Spinal cord (tissue), 10 donors: ENCODE results near the gene UBIAD1. TPM values are rescaled to one million over a fixed set of nuclear protein-coding genes. Genes with fewer than 3 reads are reported as not detected.

Experiments
- DNase-seq, 6 donors: peaks; one replicate each; pipeline versions ENCODE4 v3.0.0 to v3.0.0-alpha.2; 2013 to 2015; ENCODE audit warnings: low spot score in 6 of 6, low read depth in 4 of 6
- H3K27ac ChIP-seq: one replicate; pipeline ENCODE4 v1.5.1; 2013; ENCODE audit warnings: low read depth, low read length, control low read depth
- H3K27me3 ChIP-seq: one replicate; pipeline ENCODE4 v1.6.1; 2013; ENCODE audit warnings: low read length; ENCODE audit not compliant: control insufficient read depth, insufficient read depth
- H3K36me3 ChIP-seq: one replicate; pipeline ENCODE4 v1.6.1; 2013; ENCODE audit warnings: low read length; ENCODE audit not compliant: control insufficient read depth, insufficient read depth
- H3K4me1 ChIP-seq: one replicate; pipeline ENCODE4 v1.6.1; 2013; ENCODE audit warnings: low read length; ENCODE audit not compliant: control insufficient read depth, insufficient read depth
- H3K4me3 ChIP-seq: one replicate; pipeline ENCODE4 v1.5.1; 2013; ENCODE audit warnings: low read depth, low read length, control low read depth
- H3K9me3 ChIP-seq: one replicate; pipeline ENCODE4 v1.6.1; 2013; ENCODE audit warnings: low read length; ENCODE audit not compliant: control insufficient read depth, insufficient read depth
- WGBS: methylation state at CpG from one replicate; pipeline ENCODE4 v1.1.5; 2013; ENCODE audit warnings: missing lambda C conversion rate; ENCODE audit not compliant: insufficient coverage; 5-methylcytosine and 5-hydroxymethylcytosine counted together
- long read RNA-seq, 4 donors: transcript quantifications; one replicate each; lab custom pipeline, GENCODE V29; 2026
- polyA plus RNA-seq, 2 donors: library from polyadenylated mRNA; unstranded; fragments of 120-200 nt; gene quantifications; one replicate each; pipeline ENCODE4 v1.2.1, GENCODE V29; 2013; ENCODE audit not compliant: insufficient read length in 2 of 2
- total RNA-seq, 2 donors: library from RNA; depleted of rRNA in 1 of 2; stranded (reverse); fragments of 120-200 nt in 1 of 2; fragments of >200 nt in 1 of 2; gene quantifications; one replicate each; pipeline versions ENCODE4 v1.2.3 to v1.2.4, GENCODE V29; 2013 to 2014
- donor health status: healthy.

The UBIAD1 gene
- total RNA-seq: 10 to 100 TPM; 13.2 to 15.1 TPM
- 10 to 100 TPM; 21.7 to 23.8 TPM for polyA plus RNA-seq
- long read RNA-seq, donor 1, transcript UBIAD1-202 (2 exons, 3,646 nt): major isoform, 12 of 12 reads
- long read RNA-seq, donor 1, partial matches to known transcripts: 0 of 12 reads
- long read RNA-seq, donor 1, other reads (novel, unspliced or antisense): 0 of 12 reads
- long read RNA-seq, donor 2, transcript UBIAD1-202 (2 exons, 3,646 nt): major isoform, 7 of 7 reads
- long read RNA-seq, donor 2, partial matches to known transcripts: 0 of 7 reads
- long read RNA-seq, donor 2, other reads (novel, unspliced or antisense): 0 of 7 reads
- long read RNA-seq, donor 3, transcript UBIAD1-202 (2 exons, 3,646 nt): major isoform, 11 of 11 reads
- long read RNA-seq, donor 3, partial matches to known transcripts: 0 of 11 reads
- long read RNA-seq, donor 3, other reads (novel, unspliced or antisense): 0 of 11 reads
- long read RNA-seq, donor 4, transcript UBIAD1-202 (2 exons, 3,646 nt): major isoform, 11 of 11 reads
- long read RNA-seq, donor 4, partial matches to known transcripts: 0 of 11 reads
- long read RNA-seq, donor 4, other reads (novel, unspliced or antisense): 0 of 11 reads

GRCh38 chr1:11272832-11273594 lies at the start of gene UBIAD1:
TSS of gene UBIAD1 (plus strand) at chr1:11273198. CDS start at chr1:11273532, 334 bp downstream.
- Histone ChIP-seq H3K27ac (peak within 1 kb of the TSS; percentile 88), H3K27me3 (no peaks in the 10 kb centered on the region), H3K9me3 (no peaks in the 10 kb centered on the region), H3K4me3 (peak within 1 kb of the TSS; percentile 94), H3K36me3 (peaks cover 3% of the 10 kb centered on the region), H3K4me1 (peaks cover 24% of the 10 kb centered on the region)
- under 1% methylated on average over 37 of the region's 64 CpGs for whole genome bisulfite sequencing
- peak in 5 of 6 donors; percentile 81 to 96 (median 87) for DNase-seq

DNA sequence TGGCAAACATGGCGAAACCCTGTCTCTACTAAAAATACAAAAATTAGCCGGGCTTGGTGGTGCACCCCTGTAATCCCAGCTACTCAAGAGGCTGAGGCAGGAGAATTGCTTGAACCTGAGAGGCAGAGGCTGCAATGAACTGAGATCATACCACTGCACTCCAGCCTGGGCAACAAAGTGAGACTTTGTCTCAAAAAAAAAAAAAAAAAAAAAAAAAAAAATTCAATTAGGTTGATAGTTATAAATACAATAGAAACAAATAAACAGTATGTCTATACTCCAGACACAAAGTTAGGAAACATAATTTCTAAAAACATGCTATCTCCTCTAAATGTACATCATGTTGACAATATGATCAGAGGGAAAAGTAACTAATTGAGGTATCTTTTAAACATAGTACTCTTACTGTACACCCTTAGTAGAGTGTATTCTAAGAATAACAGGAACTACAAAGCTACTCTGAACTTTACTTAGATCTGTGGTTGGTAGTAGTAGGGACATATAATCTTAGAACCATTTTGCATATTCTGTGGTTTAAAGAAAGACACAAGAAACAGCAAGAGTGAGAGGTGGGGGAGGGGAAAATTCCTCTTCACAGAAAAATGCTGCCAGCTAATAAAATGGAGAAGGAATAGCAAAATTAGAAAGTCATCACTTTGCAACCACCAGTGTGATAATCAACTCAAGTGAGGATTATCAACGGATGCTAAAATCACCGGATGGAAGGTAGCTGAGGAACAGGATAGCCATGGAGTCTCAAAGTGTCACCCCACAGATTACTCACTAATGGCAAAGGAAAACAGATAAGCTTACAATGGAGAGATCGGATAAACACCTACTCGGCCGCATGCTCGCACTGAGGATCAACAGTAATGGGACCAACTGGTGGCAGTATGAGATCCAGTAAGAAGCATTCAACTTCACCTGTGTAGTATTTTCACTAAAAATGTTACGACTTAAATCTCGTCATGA lies 45.6 kb upstream of the UBIAD1 start:
- WGBS: 93% methylated on average over 7 of the region's 10 CpGs
- H3K4me3 ChIP-seq: no peak overlapping the region
- peaks cover 55% of the 10 kb centered on the region for H3K36me3 ChIP-seq
- no peak overlapping the region for H3K27ac ChIP-seq
- DNase-seq: no peak
- no peaks in the 10 kb centered on the region for H3K9me3 ChIP-seq
- H3K27me3 ChIP-seq: no peaks in the 10 kb centered on the region
- no peaks in the 10 kb centered on the region for H3K4me1 ChIP-seq

- Histone ChIP-seq H3K36me3 (peaks cover 66% of the 10 kb centered on the region), H3K4me1 (no peaks in the 10 kb centered on the region), H3K9me3 (no peaks in the 10 kb centered on the region), H3K27ac (no peak overlapping the region), H3K4me3 (no peak overlapping the region), H3K27me3 (no peaks in the 10 kb centered on the region)
- WGBS: 87% methylated on average over 3 of the region's 4 CpGs
- DNase-seq: peak in 1 of 6 donors; percentile 36
Measured at GRCh38 chr1:11229203-11229602, 43.8 kb upstream of the UBIAD1 start.

DNA sequence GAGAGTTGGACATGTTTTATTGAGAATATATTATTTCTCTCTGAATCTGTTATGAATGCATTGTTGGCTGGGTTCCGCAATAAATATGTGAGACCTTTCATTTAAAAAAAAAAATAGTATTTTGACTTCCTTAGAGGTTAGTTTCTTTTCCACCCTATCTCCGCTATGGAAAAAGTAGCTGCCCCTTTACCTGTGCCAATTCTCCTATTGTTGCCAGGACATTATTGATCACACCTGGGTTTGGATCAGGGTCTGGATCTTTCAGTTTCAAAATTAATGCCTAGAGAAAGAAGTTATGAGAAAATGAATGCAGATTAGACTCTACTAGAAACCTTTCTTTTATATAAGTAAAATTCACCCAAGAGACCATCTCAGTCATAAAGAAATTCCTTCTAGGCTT lies 39.8 kb upstream of the UBIAD1 start:
- Histone ChIP-seq H3K36me3 (peaks cover 76% of the 10 kb centered on the region), H3K4me3 (no peak overlapping the region), H3K27me3 (no peaks in the 10 kb centered on the region), H3K4me1 (no peaks in the 10 kb centered on the region), H3K27ac (no peak overlapping the region), H3K9me3 (no peaks in the 10 kb centered on the region)
- no CpG with 5 or more reads among the region's 2 CpGs for WGBS
- DNase-seq: no peak

GRCh38 chr1:11237356-11237755 lies 35.6 kb upstream of the UBIAD1 start:
- H3K4me3 ChIP-seq: no peak overlapping the region
- no peaks in the 10 kb centered on the region for H3K4me1 ChIP-seq
- peak in 1 of 6 donors; percentile 32 for DNase-seq
- H3K27ac ChIP-seq: no peak overlapping the region
- H3K27me3 ChIP-seq: no peaks in the 10 kb centered on the region
- WGBS: 83% methylated on average over 6 of the region's 6 CpGs
- peaks cover 77% of the 10 kb centered on the region for H3K36me3 ChIP-seq
- H3K9me3 ChIP-seq: no peaks in the 10 kb centered on the region

DNA sequence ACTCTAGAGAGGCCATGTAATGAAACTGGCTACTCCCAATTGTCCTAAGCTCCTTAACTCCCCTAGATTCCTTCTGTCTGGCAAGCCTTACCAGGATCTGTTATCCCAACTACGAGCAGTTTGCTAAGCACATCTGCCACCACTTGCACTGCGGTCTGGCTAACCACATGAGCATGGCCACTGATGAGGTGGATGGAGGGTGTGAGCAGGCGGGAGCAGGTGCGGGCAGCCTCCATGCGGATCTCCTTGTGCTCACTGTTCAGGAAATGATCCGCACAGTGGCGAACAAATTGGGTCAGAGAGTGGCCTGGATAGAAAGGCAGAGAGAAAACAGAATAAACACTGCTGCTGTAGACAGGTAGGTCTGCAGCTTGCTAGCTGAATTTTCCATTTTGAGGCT lies 34.7 kb upstream of the UBIAD1 start:
- H3K36me3 ChIP-seq: peaks cover 81% of the 10 kb centered on the region
- 92% methylated on average over 7 of the region's 7 CpGs for WGBS
- H3K9me3 ChIP-seq: no peaks in the 10 kb centered on the region
- no peak overlapping the region for H3K4me3 ChIP-seq
- H3K4me1 ChIP-seq: no peaks in the 10 kb centered on the region
- no peak for DNase-seq
- H3K27ac ChIP-seq: no peak overlapping the region
- no peaks in the 10 kb centered on the region for H3K27me3 ChIP-seq

- Histone ChIP-seq H3K9me3 (no peaks in the 10 kb centered on the region), H3K27ac (no peak overlapping the region), H3K4me3 (no peak overlapping the region), H3K4me1 (no peaks in the 10 kb centered on the region), H3K27me3 (no peaks in the 10 kb centered on the region), H3K36me3 (peaks cover 70% of the 10 kb centered on the region)
- DNase-seq: no peak
- 90% methylated on average over 2 of the region's 3 CpGs for WGBS
Measured at GRCh38 chr1:11245248-11245647, 27.8 kb upstream of the UBIAD1 start.

- no peak overlapping the region for H3K4me3 ChIP-seq
- peak in 2 of 6 donors; percentile 37 to 41 for DNase-seq
- no peak overlapping the region for H3K27ac ChIP-seq
- H3K4me1 ChIP-seq: no peaks in the 10 kb centered on the region
- 53% methylated on average over 2 of the region's 7 CpGs for WGBS
- no peaks in the 10 kb centered on the region for H3K27me3 ChIP-seq
- peaks cover 68% of the 10 kb centered on the region for H3K36me3 ChIP-seq
- H3K9me3 ChIP-seq: no peaks in the 10 kb centered on the region
Measured at GRCh38 chr1:11245904-11246719, 26.9 kb upstream of the UBIAD1 start.
